KMS-11 (cell line): Measurements from ENCODE around the gene DHX58.

Experiments
- H2AFZ ChIP-seq: fragments of 200-600 bp; sonication (generic); 2 replicates; pipeline ENCODE4 v1.6.1; 2016; ENCODE audit warnings: antibody characterized with exemption, mixed run types, low read depth
- H3K27ac ChIP-seq: fragments of 200-600 bp; sonication (generic); 2 replicates; pipeline ENCODE4 v1.6.1; 2016; ENCODE audit warnings: mild to moderate bottlenecking, mixed run types
- H3K27me3 ChIP-seq: fragments of 200-600 bp; sonication (generic); 2 replicates; pipeline ENCODE4 v1.6.1; 2017; ENCODE audit warnings: mild to moderate bottlenecking, low read depth, mixed run types, moderate library complexity; ENCODE audit not compliant: insufficient read depth
- H3K36me3 ChIP-seq: fragments of 200-600 bp; sonication (generic); 2 replicates; pipeline ENCODE4 v1.6.1; 2017; ENCODE audit warnings: mild to moderate bottlenecking, mixed run types; ENCODE audit not compliant: insufficient read depth
- H3K4me1 ChIP-seq: fragments of 200-600 bp; sonication (generic); 2 replicates; pipeline ENCODE4 v1.6.1; 2016; ENCODE audit warnings: mild to moderate bottlenecking, low read depth, mixed run types; ENCODE audit not compliant: poor library complexity, severe bottlenecking
- H3K4me2 ChIP-seq: fragments of 200-600 bp; sonication (generic); 2 replicates; pipeline ENCODE4 v1.7.0; 2016; ENCODE audit warnings: mild to moderate bottlenecking, mixed run types
- H3K4me3 ChIP-seq: fragments of 200-600 bp; sonication (generic); IDR thresholded peaks from 2 replicates; pipeline ENCODE4 v1.6.1; 2017; ENCODE audit warnings: low read depth, low read length, mixed read lengths; ENCODE audit not compliant: insufficient read depth
- H3K79me2 ChIP-seq: fragments of 200-600 bp; sonication (generic); 2 replicates; pipeline ENCODE4 v1.6.1; 2016; ENCODE audit warnings: low read depth, mixed run types; ENCODE audit not compliant: insufficient read depth
- H3K9ac ChIP-seq: fragments of 200-600 bp; sonication (generic); 2 replicates; pipeline ENCODE4 v1.6.1; 2016; ENCODE audit warnings: mild to moderate bottlenecking, mixed run types
- H4K20me1 ChIP-seq: fragments of 200-600 bp; sonication (generic); 2 replicates; pipeline ENCODE4 v1.6.1; 2016; ENCODE audit warnings: mild to moderate bottlenecking, mixed run types; ENCODE audit not compliant: insufficient read depth
- CTCF ChIP-seq: fragments of 200-600 bp; sonication (generic); conservative IDR thresholded peaks from 2 replicates; pipeline ENCODE4 v1.6.1; 2017; ENCODE audit warnings: low read depth, mild to moderate bottlenecking, antibody characterized with exemption, low read length, moderate library complexity, mixed read lengths

DHX58 gene

GRCh38 chr17:42127414-42127813 lies 14.9 kb upstream of the DHX58 start:
- Histone ChIP-seq H2AFZ (no peak overlapping the region), H3K4me3 (no peak overlapping the region), H3K27ac (no peak overlapping the region; the same call in 1 of the 2 replicates), H4K20me1 (no peaks in the 10 kb centered on the region), H3K36me3 (no peaks in the 10 kb centered on the region; the same call in 1 of the 2 replicates), H3K79me2 (peaks cover 18% of the 10 kb centered on the region; the same call in 1 of the 2 replicates), H3K4me1 (peaks cover 44% of the 10 kb centered on the region), H3K9ac (no peak overlapping the region), H3K27me3 (no peaks in the 10 kb centered on the region), H3K4me2 (no peak overlapping the region)
- no peak for TF ChIP-seq CTCF

GRCh38 chr17:42126836-42127235 lies 14.3 kb upstream of the DHX58 start:
- Histone ChIP-seq H2AFZ (no peak overlapping the region), H3K4me1 (peaks cover 38% of the 10 kb centered on the region), H4K20me1 (no peaks in the 10 kb centered on the region), H3K27ac (no peak overlapping the region; the same call in 1 of the 2 replicates), H3K36me3 (no peaks in the 10 kb centered on the region; the same call in 1 of the 2 replicates), H3K4me2 (no peak overlapping the region), H3K79me2 (peaks cover 13% of the 10 kb centered on the region; the same call in 1 of the 2 replicates), H3K9ac (no peak overlapping the region), H3K27me3 (no peaks in the 10 kb centered on the region), H3K4me3 (no peak overlapping the region)
- no peak for TF ChIP-seq CTCF

GRCh38 chr17:42125565-42125964 lies 13.1 kb upstream of the DHX58 start:
- Histone ChIP-seq H4K20me1 (no peaks in the 10 kb centered on the region), H3K4me2 (no peak overlapping the region), H3K79me2 (peaks cover under 1% of the 10 kb centered on the region; the same call in 1 of the 2 replicates), H3K4me3 (no peak overlapping the region), H3K4me1 (peaks cover 33% of the 10 kb centered on the region), H3K27ac (no peak overlapping the region), H3K27me3 (no peaks in the 10 kb centered on the region), H2AFZ (no peak overlapping the region), H3K36me3 (no peaks in the 10 kb centered on the region; the same call in 1 of the 2 replicates), H3K9ac (no peak overlapping the region)
- no peak for TF ChIP-seq CTCF

GRCh38 chr17:42124256-42124655 lies 11.7 kb upstream of the DHX58 start:
- Histone ChIP-seq H3K36me3 (no peaks in the 10 kb centered on the region; the same call in 1 of the 2 replicates), H3K27me3 (no peaks in the 10 kb centered on the region), H3K4me3 (no peak overlapping the region), H3K4me1 (peaks cover 33% of the 10 kb centered on the region), H3K4me2 (no peak overlapping the region), H3K27ac (no peak overlapping the region), H2AFZ (no peak overlapping the region), H3K9ac (no peak overlapping the region), H3K79me2 (no peaks in the 10 kb centered on the region), H4K20me1 (no peaks in the 10 kb centered on the region)
- TF ChIP-seq CTCF, result no peak
